ENCODE measurements around the gene AKAP6.

GRCh38 chr14:32399920-32400319, 70.8 kb downstream of the AKAP6 start:
- TF ChIP-seq CTCF (IDR thresholded peaks at IDR 0.05; ENCODE audit: low read depth, low read length, missing input control) (no peak), MAX (IDR thresholded peaks at IDR 0.05) (no peak), FOXA1 (IDR thresholded peaks at IDR 0.05) (no peak), GABPA (IDR thresholded peaks at IDR 0.05 in 1 of 2, conservative IDR thresholded peaks at IDR 0.05 in 1 of 2) (no peak), SP1 (IDR thresholded peaks at IDR 0.05) (no peak)
